Stromal cell of bone marrow (primary cell): Measurements from ENCODE around the gene BHLHE40.
"Not testable (repeated sequence)": the region's sequence is repeated elsewhere in the genome, so short reads cannot be mapped to it uniquely, and the experiment has no call there.

Experiments used
- DNase-seq: peaks from one replicate; pipeline ENCODE4 v3.0.0-alpha.2; 2012; ENCODE audit warnings: low read depth

Gene BHLHE40

DNA sequence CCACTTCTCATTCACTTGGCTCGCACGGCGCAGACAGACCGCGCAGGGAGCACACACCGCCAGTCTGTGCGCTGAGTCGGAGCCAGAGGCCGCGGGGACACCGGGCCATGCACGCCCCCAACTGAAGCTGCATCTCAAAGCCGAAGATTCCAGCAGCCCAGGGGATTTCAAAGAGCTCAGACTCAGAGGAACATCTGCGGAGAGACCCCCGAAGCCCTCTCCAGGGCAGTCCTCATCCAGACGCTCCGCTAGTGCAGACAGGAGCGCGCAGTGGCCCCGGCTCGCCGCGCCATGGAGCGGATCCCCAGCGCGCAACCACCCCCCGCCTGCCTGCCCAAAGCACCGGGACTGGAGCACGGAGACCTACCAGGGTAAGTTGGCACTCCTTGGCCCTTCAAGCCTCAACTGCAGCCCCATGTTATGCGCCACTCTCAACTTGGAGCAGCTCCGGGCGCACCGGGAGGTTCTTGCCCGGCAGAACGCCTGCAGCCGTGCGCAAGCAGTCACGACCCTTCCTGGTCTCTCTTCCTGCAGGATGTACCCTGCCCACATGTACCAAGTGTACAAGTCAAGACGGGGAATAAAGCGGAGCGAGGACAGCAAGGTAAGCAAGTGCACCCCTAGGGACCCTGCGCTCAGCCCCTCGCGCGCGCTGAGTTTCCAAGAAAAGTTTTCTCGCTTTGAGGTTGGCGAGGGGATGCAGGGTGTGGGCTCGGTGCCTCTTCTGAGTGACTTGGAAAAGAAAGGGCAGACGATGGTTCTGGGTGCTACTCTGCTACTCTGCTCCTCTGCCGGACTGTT lies at the start of gene BHLHE40:
Gene BHLHE40, plus strand, starts transcription at position 10 of the 801 bp plus-strand sequence. Its CDS starts 282 bp downstream, at position 292.
- DNase-seq: no peak

DNA sequence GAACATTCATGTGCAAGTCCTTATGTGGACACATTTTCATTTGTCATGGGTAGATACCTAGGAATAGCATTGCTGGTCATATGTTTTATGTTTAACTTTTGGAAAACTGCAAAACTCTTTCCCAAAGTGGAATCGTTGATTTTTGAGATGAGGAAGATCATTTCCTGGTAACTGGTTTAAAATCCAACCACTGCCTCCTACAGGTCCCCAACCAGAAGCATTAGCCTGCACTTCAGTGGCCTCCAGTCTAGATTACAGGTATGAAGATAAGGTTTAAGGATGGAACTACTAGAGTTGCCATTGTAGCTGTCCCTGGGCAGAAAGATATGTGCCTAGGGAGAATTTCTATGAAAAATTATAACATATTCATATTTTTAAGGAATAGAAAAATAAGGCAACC lies 48.7 kb upstream of the BHLHE40 start:
- no peak for DNase-seq

DNA sequence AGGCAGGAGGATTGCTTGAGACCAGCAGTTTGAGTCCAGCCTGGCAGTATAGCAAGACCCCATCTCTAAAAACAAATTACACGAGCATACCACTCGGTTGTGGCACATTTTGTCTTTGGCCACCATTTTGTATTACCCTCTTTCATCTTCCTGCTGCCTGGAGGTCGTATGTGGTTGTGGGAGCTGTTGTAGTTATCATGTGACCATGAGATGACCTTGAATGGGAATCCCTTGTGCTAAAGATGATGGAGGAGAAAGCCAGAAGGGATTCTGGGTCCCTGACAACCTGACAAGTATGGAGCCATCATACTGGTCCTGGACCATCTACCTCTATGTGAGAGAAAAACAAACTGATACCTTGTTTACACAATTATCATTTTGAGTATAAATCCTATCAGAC lies 45.2 kb upstream of the BHLHE40 start:
- no peak for DNase-seq

DNA sequence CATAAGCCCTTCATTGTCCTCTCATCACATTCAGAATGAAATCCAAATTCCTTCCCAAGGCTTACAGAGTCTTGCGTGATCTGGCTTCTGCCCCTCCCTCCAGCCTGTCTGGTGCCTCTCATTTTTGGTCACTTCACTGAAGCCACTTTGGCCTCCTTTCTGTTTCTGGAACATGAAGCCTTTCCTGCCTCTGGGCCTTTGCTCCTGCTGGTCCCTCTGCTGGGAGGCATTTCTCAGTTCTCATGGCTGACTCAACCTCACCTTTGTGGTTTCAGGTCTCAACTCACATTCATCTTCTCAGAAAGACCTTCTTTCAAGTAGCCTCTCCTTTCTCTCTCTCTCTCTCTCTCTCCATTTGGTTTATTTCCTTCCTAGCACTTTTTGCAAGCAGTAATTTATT lies 43.9 kb upstream of the BHLHE40 start:
- DNase-seq: no peak

DNA sequence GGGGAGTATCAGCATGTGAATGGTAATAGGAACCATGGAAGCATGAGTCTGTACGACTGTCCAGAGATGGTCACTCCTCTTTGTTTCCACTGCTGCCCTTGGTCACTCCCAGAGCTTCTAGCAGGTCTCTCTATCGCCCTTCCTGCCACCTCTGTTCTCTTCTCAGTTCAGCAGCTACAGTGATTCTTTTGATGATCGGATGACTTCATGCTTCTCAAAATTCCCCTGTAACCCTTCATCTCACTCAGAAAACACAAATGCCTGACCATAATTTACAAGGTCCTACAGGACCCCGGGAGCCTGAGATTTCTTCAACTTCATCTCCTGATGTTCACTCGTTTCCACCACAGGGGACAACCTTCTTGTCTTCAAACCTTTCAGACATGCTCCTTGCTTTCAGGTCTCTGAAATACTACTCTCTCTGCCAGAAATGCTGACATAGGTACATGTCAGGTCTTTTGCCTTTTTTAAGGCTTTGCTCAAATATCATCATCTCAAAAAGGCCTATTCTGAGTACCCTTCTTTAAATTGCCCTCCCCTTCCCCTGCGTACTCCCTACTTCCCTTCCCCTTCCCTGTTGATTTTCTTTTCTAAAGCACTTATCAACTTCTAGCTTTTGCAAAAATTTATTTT lies 42.1 kb upstream of the BHLHE40 start:
- no peak for DNase-seq

DNA sequence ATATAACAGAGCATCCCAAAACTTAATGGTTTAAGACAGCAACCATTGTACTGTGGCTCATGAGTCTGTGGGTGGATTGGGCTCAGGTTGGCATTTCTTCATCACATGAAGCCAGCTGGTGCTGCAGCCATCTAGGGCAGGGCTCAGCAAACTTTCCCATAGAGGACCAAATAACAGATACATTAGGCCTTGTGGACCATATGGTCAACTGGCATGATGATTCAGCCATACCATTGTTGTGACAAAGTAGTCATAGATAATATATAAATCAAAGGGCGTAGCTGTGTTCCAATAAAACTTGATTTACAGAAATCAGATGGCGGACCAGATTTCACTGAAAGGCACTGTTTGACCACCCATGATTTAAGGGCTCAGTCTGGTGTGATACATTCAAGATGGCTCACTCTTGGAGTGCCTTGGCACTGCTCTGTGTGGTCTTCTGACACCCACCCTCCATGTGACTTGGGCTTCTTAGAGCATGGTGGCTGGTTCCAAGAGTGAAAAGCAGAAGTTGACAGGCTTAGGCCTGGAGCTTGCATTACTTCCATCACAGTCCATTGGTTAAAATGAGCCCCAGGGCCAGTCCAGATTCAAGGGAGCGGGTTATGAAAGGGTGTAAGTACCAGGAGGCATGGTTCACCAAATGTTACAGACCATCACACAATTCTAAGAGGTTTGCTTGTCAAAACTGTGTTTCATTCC lies 40.8 kb upstream of the BHLHE40 start:
- no peak for DNase-seq

DNA sequence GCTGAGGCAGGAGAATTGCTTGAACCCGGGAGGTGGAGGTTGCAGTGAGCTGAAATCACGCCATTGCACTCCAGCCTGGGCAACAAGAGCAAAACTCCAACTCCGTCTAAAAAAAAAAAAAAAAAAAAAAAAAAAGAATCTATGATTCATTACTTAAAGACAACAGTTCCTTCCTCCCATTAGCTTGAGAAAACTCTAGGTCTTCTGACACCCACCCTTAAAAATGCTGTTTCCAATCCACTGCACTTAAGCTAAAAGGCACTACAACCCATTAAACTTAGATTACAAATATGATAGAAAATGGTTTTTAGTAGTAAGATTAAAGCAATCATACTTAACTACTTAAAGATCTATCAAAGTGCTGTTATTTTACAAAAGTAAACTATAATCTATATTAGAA lies 40.0 kb upstream of the BHLHE40 start:
- DNase-seq: no peak

DNA sequence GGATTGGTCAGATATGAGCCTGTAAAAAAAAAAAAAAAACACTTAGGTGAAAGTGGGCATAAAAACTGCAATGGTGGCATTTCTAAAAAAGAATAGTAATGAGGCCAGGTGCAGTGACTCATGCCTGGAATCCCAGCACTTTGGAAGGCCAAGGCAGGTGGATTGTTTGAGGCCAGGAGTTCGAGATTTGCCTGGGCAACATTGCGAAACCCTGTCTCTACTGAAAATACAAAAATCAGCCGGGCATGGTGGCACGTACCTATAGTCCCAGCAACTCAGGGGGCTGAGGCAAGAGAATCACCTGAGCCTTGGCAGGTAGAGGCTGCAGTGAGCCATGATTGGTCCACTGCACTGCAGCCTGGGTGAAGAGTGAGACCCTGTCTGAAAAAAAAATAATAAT lies 38.3 kb upstream of the BHLHE40 start:
- no peak for DNase-seq

DNA sequence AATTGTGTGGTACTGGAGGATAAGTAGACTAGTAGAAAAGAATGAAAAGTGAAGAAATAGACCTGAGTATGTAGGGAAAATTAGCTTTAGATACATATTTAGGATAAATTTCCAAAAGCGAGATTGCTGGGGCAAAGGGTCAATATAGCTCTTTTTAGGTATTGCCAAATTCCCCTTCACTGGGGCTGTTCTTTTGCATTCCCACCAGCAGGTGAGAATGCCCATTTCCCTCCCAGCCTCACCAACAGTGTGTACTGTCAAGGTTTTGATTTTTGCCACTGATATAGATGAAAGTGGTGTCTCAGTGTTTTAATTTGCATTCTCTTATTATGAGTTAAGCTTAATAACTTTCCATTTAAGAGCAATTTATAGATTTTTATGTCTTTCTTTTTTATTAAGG lies 35.7 kb upstream of the BHLHE40 start:
- no peak for DNase-seq

DNA sequence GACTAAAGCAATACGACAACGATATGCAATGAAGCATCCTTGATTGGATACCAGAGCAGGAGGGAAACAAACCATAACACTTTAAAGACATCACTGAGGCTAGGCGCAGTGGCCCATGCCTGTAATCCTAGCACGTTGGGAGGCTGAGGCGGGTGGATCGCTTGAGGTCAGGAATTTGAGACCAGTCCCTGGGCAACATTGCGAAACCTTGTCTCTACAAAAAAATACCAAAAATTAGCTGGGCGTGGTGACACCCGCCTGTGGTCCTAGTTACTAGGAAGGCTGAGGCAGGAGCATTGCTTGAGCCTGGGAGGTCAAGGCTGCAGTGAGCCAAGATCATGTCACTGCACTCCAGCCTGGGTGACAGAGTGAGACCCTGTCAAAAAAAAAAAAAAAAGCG lies 33.9 kb upstream of the BHLHE40 start:
- DNase-seq: no peak

DNA sequence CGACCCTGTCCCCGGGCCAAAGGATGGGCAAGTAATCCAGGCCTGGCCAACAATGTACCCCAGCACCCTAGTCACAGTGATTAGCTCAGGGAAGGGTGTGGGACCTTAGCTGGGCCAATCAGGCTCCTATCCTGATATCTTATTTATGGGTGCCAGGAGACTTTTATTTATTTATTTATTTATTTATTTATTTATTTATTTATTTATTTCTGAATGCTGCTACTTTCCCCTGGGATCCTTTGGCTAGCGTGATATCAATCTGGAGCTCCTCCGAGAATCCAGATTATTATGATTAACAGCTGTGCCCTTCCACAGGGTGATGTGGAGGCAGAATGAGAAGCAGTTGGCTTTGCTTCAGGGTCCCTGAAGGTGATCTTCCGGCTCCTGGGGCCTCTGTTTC lies 32.2 kb upstream of the BHLHE40 start:
- no peak for DNase-seq

DNA sequence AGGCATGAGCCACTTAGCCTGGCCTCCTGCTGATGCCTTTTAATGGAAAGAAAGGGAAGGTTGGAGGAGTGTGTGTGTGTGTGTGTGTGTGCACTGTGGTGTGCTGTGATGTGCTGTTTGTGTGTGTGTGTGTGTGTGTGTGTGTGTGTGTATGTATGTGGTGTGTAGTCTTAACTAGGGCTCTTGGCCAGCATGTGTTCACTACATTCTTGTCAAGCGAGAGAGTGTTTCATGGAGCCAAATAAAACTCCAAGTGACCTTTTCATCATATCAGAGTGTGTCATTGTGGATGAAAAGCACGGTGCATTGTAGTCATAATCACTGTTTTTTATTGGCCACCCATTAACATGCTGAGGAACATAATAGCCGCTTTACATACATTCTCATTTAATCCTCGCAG lies 30.8 kb upstream of the BHLHE40 start:
- peak; percentile 30 for DNase-seq

DNA sequence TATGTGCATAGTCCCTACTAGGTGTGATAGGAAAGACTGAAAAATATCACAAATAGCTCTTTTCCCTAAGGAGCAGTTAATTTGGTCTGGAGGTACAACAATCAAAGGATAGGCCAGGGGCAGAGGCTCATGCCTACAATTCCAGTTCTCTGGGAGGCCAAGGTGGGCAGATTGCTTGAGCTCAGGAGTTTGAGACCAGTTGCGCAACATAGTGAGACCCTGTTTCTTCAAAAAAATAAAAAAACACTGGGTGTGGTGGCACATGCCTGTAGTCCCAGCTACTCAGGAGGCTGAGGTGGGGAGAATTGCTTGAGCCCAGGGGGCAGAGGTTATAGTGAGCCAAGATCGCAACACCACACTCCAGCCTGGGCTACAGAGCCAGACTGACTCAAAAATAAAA lies 30.2 kb upstream of the BHLHE40 start:
- DNase-seq: no peak

DNA sequence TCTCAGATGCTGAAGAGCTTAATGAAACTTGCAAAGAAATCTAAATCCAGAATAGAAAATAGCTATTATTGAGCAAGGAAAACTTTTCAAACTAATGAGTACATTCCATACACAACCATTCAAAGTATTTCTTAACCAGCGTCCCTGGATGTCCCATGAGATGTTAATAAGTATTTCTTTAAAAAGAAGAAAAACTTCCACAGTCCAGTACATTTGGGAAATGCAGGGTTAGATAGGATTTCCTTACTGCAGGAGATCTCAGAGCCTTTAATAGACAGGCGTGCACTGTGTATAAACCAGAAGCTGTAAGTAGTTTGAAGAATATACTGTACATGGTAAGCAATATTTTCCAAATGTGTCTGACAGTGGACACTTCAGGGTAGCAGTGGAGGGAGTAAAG lies 29.6 kb upstream of the BHLHE40 start:
- DNase-seq: no peak

DNA sequence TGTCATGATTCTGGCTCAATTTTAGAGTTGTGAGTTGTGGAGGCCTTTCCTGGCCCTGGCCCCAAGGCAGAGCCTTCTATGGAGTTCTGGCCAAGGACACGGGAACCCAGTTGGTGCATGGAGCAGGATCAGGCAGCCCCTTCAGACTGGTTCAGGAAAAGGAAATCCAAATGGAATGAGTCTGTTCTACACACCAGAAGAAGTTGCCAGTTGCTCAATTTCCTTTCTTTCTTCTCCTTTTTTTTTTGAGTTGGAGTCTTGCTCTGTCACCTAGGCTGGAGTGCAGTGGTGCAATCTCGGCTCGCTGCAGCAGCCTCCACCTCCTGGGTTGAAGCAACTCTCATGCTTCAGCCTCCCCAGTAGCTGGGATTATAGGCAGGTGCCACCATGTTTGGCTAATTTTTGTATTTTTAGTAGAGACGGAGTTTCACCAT lies 28.9 kb upstream of the BHLHE40 start:
- no peak for DNase-seq

DNA sequence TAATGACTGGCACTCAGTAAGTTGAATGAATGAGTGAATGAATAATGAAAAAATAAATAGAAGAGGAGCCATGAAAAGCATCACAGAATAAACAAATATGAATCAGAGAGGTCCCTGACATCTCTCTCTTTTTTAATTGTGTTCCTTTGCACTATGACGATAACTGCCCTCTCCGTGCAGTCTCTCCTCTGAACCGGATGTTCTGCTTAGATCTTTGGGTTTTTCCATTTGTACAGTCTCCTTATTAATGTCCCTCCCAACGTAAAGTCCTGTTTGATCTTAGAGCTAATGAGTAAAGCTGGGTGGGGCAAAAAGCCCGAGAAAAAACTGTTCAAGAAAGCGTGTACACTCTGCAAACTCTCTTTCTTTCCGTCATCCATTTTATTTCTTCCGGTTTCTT lies 28.3 kb upstream of the BHLHE40 start:
- no peak for DNase-seq

DNA sequence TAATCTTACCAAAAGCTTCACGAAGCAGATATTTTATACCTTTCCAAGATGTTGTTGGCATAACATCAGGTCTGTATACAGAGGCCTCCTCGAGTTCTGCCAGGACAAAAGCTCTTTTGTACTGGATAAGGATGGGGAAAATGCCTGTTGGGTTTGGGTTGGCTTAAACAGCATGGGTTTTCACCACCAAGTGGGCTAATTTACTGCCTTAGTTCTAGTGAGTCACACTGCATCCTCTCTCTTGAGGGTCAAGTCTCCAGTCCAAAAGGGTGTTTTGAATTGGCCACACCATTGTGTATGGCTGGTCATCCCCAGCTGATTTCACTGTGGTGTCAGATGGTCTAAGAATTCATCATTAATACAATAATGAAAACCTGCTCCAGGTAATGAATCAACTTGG lies 26.1 kb upstream of the BHLHE40 start:
- DNase-seq: peak; percentile 52

DNA sequence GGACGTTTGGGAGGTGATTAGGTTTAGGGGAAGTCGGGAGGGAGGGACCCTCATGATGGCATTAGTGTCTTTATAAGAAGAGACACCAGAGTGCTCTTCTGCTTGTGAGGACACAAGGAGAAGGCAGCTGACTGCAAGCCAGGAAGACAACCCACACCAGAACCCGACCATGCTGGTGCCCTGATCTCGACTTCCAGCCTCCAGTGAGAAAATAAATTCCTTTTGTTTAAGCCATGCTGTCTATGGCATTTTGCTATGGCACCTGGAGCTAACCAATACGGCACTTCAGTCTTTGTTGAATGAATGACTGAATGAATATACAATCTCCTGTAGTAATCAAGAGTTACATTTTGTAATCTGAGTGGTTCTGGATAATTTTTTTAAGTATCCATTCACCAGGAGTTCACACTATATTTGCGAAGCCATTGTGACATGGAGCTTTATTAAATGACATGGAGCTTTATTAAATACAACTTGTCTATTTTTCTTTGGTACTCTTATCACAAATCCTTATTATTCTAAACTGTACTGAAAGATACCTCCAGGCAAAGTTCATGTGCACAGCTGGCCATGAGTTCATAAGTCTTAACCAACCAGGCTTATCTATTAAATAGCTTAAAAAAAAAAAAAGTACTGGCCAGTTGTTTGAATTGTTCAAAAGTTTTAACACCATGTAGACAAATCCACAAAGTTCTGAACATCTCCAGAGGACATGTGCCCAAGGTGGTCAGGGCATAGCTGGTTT lies 24.8 kb upstream of the BHLHE40 start:
- DNase-seq: no peak

DNA sequence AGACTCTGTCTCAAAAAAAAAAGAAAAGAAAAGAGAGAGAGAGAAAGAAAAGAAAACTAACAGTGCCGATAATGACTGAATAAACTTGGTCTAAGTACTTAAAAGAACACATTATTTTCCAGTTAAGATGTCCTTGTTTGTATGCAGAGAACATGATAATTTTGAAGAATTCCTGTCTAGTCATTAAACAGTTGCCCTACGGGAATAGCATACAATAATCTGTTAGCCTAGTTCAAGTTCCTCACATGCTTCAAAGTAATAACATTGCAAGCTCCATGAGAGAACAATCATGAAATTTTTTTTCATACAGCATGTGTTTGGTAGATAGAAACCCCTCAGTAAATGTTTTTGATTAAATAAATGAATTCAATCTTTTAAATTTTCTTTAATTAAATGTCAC lies 23.1 kb upstream of the BHLHE40 start:
- no peak for DNase-seq

DNA sequence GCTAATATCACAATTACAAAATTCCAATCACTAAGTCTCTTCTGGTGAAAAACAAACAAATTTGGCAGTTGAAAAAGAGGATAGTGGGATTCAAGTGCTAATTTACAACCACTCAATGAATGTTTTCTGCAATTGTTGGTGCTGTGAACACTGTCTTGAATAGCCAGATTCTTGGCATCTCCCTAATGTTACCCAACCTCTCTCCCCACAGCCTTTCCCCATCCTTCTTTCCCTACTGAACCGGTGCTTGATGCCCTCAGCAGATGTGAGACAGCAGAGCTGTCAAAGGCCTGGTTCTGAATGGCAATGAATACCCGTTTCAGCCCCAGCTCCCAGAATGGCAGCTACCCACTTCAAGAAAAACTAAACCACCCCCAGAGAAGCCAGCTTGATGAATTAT lies 22.5 kb upstream of the BHLHE40 start:
- DNase-seq: no peak

DNA sequence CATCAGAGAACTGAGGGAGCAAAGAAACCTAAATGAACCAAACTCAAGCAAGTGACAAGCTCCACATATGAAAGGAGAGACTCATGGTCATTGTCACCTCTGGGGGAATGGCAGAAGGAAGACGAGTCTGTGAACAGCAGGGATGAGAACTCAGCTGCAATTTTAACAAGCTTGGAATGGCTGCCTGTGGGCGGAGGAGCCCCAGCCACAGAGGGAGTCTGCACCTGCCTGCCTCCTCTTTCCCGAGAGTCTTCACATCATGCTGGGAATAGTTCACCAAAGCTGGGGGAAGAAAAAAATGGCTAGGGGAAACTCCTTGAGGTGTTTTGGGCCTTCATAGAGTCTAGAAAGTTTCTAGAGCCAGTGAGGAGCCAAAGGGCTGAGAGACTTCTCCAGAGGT lies 21.3 kb upstream of the BHLHE40 start:
- no peak for DNase-seq

DNA sequence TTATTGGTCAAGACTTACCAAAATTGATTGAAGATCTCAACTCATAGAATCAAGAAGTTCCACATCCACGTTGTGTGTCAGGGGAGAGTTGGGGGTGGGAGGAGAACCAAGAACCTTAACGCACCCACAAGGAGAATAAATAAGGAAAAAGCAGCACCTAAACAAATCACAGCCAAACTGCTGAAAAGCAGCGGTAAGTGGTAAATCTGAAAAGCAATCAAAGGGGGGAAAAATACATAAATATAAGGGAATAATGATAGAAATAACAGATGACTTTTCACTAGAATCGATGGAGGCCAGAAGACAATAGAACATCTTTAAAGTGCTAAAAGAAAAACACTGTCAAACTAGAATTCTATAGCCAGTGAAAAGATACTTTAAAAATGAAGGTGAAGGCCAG lies 20.1 kb upstream of the BHLHE40 start:
- DNase-seq: no peak

DNA sequence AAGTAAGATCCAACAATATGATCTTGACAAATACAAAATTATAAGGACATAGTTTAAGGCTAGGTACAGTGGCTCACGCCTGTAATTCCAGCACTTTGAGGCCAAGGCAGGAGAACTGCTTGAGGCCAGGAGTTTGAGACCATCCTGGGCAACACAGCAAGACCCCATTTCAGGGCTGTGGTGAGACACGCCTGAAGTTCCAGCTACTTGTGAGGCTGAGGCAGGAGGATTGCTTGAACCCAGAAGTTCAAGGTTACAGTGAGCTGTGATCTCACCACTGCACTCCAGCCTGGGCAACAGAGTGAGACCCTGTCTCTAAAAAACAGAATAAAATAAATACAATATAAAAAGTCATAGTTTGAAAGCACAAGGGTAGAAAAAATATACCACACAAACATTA lies 17.4 kb upstream of the BHLHE40 start:
- DNase-seq: not testable (repeated sequence)
